Activated CD4-positive, alpha-beta memory T cell treated with anti-CD3 and anti-CD28 coated beads for 36 hours (primary cell): ENCODE data around the gene EXD3. TPM values are rescaled to one million over a fixed set of nuclear protein-coding genes. Genes with fewer than 3 reads are reported as not detected.

ENCODE experiments used
- CTCF ChIA-PET: fragments of 350-600 bp; sonication (Branson Sonifier 250); formaldehyde crosslinking; loops from one replicate; lab custom pipeline; 2021; ENCODE audit warnings: antibody characterized with exemption, inconsistent platforms; lab: Charles Lee
- POLR2A ChIA-PET: fragments of 350-600 bp; sonication (Branson Sonifier 250); formaldehyde crosslinking; loops from one replicate; lab custom pipeline; 2021; ENCODE audit warnings: antibody characterized with exemption; lab: Charles Lee
- DNase-seq: peaks from one replicate; pipeline ENCODE4 v3.0.0-alpha.2; 2020
- H3K27ac Mint-ChIP-seq: one replicate; pipeline ENCODE4 v1.8.0; 2021; ENCODE audit warnings: mixed read lengths
- H3K27me3 Mint-ChIP-seq: one replicate; pipeline ENCODE4 v1.8.0; 2021; ENCODE audit warnings: mixed read lengths
- H3K36me3 Mint-ChIP-seq: one replicate; pipeline ENCODE4 v1.8.0; 2021; ENCODE audit warnings: mixed read lengths
- H3K4me1 Mint-ChIP-seq: one replicate; pipeline ENCODE4 v1.8.0; 2021; ENCODE audit warnings: low read depth, mixed read lengths
- H3K4me3 Mint-ChIP-seq: one replicate; pipeline ENCODE4 v1.8.0; 2021; ENCODE audit warnings: mild to moderate bottlenecking, mixed read lengths
- H3K9me3 Mint-ChIP-seq: one replicate; pipeline ENCODE4 v1.8.0; 2021; ENCODE audit warnings: mixed read lengths
- intact Hi-C: fragments of 100-400 bp; cut with micrococcal nuclease; formaldehyde crosslinking; loops from one replicate; pipeline ENCODE4 v1.15.1; 2023
- total RNA-seq, 2 experiments: library from RNA; stranded (reverse); gene quantifications; one replicate each; pipeline ENCODE4 v1.2.3, GENCODE V29; 2021

EXD3 gene
- total RNA-seq, 2 experiments from 2014 or later: 13.5 to 13.6 TPM

DNA sequence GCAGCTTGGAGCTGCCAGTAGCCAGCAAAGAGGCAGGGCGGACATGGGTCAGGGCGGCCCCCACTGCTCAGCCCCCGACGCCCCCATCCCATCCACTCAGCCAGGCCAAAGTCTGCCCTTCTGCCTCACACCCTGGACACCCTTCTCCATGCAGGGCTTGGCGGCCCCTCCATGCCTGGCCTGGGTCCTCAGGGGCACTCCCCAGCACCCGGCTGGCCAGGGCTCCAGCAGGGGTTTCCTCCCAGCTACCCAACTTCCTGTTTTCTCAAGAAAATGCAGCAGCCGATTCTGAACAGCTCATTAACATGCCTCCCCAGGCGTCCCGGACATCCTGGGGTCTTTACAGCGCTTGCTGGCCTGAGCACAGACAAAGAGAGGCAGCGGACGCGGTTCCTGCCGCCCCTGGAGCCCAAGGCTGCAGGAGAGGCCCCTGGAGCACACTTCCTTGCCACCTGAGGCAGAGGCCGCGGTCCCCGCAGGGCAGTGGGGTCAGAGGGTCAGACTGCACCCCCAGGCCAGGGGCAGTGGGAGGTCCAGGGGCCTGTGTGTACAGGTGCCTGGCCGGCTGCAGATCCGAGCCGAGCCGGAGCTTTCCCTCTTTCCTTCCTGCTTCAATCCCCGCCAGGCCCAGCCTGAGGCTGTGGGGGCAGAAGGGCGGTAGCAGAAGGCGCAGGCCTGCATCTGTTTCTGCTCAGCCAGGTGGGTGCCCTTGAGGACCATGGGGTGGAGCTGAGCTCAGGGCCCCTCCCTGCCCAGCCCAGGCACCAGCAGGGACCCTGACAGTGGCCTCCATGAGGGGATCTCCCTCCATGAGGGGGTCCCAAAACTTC, 102.2 kb downstream of the EXD3 start:
- DNase-seq: peak; percentile 27
- H3K27ac Mint-ChIP-seq: no peak overlapping the region
- H3K4me3 Mint-ChIP-seq: no peak overlapping the region
- peaks cover 5% of the 10 kb centered on the region for H3K4me1 Mint-ChIP-seq
- H3K27me3 Mint-ChIP-seq: peaks cover 16% of the 10 kb centered on the region
- intact Hi-C loops: no loop called here
- ChIA-PET POLR2A (interaction anchor here (1.3 kb wide), 1 partner anchor 17 kb away, joined by 3 read pairs; no protein-coding TSS in a partner anchor), CTCF (interaction anchor here (1.4 kb wide), 1 partner anchor 19 kb away, joined by 5 read pairs; the partner anchor contains the start of gene NRARP)
- no peaks in the 10 kb centered on the region for H3K36me3 Mint-ChIP-seq
- no peaks in the 10 kb centered on the region for H3K9me3 Mint-ChIP-seq

GRCh38 chr9:137319739-137320551, 103.0 kb downstream of the EXD3 start:
- POLR2A ChIA-PET: interaction anchor here (1.0 to 1.3 kb wide), 2 partner anchors 16 to 18 kb away, joined by 3 to 4 read pairs; partner anchors contain the start of gene NRARP
- Mint-ChIP-seq H3K27ac (no peak overlapping the region), H3K9me3 (no peaks in the 10 kb centered on the region), H3K36me3 (no peaks in the 10 kb centered on the region), H3K4me1 (peaks cover 5% of the 10 kb centered on the region), H3K4me3 (no peak overlapping the region), H3K27me3 (peaks cover 11% of the 10 kb centered on the region)
- CTCF ChIA-PET: interaction anchor here (1.4 kb wide), 1 partner anchor 18 kb away, joined by 5 read pairs; the partner anchor contains the start of gene NRARP
- intact Hi-C loops: no loop called here
- DNase-seq: no peak

DNA sequence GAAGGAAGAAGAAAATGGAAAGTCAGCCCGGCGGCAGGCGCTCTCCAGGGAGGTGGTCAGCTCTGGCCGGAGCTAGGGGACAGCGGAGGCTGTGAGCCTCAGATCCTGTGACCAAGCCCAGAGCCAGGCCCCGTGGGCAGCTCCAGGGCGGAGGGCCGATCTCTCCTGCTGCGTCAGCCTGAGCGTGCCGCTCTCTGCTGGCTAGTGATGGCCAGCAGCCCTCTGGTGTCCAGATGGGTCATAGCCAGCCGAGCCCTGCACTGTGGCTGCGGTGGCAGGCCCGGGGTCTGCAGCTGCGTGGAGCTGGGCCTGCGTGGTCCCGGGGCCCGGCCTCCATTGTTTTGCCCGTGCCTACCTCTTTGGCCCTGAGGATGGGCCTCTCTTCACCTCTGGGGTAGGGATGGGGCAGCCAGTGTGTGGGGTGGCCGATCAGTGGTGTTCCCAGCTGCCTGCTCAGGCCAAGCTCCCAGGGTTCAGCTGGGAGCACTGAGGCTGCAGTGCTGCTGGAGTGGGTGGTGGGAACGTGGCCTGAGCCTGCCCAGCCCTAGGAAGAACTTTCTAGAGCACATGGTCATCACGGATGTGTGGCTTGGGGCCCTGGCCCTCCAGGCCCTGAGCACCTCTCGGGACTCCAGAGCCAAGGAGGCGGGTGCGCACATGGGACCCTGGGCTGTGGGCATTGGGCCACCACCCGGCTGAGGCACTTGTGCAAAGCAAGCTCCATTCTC, 103.8 kb downstream of the EXD3 start:
- ChIA-PET POLR2A (interaction anchor here (1.0 to 1.3 kb wide), 2 partner anchors 15 to 17 kb away, joined by 3 to 4 read pairs; partner anchors contain the start of gene NRARP), CTCF (interaction anchor here (1.7 kb wide), 1 partner anchor 17 kb away, joined by 5 read pairs; the partner anchor contains the start of gene NRARP)
- Mint-ChIP-seq H3K4me3 (no peak overlapping the region), H3K9me3 (no peaks in the 10 kb centered on the region), H3K27ac (no peak overlapping the region), H3K4me1 (peaks cover 5% of the 10 kb centered on the region), H3K36me3 (no peaks in the 10 kb centered on the region), H3K27me3 (peaks cover 7% of the 10 kb centered on the region)
- DNase-seq: no peak
- intact Hi-C loops: no loop called here

DNA sequence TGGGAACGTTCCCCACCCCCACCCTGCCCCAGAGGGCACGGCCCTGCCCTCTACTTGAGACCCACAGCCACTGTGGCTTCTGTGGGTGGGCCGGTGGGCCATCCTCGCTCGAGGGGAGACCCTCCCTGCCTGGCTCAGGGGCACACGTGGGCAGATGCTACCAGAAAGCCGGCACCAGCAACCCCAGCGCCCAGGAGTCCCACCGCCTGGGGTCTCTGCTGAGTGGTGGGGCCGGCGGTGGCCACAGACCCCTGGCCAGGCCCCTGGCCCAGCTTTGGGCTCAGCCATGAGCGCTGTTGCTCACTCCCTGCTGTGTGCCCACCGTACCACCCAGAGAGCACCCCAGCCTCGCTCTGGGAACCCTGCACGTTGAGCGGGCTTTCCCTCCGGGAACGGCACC, 104.4 kb downstream of the EXD3 start:
- no peak overlapping the region for H3K4me3 Mint-ChIP-seq
- no peak for DNase-seq
- POLR2A ChIA-PET: interaction anchor here (1.0 kb wide), 1 partner anchor 16 kb away, joined by 4 read pairs; the partner anchor contains the start of gene NRARP

DNA sequence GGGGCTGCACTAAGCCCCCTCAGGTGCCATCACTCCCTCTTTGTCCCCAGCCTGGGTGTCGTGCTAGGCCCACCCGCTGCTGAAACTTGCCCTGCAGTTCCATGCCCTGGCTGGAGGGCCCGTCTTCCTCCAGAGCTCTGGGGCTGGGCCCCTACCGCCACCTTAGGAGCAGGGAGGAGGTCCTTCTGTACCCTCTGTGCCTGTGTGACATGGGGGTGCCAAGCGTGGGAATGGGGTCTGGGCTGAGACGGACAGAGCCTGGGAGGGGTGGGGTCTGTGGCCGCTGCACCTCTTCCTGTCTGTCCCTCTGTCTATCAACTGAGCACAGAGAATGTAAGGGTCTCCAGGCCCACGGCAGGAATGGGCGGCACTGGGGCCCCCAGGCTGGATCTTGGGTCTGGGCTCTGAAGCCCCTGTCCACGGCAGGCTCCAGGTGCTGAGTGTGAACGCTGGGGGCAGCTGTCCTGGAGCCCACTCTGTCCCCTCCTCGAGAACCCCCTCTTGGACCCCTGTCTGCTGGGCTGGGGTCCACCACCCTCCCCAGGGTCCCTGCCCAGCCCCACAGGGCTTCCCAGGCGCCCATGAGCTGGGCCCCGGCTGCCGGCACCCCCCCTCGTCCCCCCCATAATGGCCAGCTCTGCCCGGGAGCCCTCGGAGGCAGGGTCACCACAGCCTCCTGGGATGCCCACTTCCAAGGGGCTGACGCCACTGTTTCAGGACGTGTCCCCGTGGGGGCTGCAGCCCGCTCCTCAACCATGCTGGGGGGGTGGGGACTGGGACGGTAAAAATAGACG, 105.0 kb downstream of the EXD3 start:
- H3K9me3 Mint-ChIP-seq: no peaks in the 10 kb centered on the region
- H3K27me3 Mint-ChIP-seq: peaks cover 9% of the 10 kb centered on the region
- no peaks in the 10 kb centered on the region for H3K36me3 Mint-ChIP-seq
- H3K4me3 Mint-ChIP-seq: no peak overlapping the region
- POLR2A ChIA-PET: no interaction called here
- CTCF ChIA-PET: interaction anchor here (1.7 kb wide), 1 partner anchor 16 kb away, joined by 5 read pairs; the partner anchor contains the start of gene NRARP
- intact Hi-C loops: no loop called here
- no peak for DNase-seq
- H3K27ac Mint-ChIP-seq: no peak overlapping the region
- H3K4me1 Mint-ChIP-seq: peaks cover 5% of the 10 kb centered on the region

More for the DNA sequence above, 104.4 kb downstream of the EXD3 start:
- H3K36me3 Mint-ChIP-seq: no peaks in the 10 kb centered on the region
- peaks cover 8% of the 10 kb centered on the region for H3K27me3 Mint-ChIP-seq
- intact Hi-C loops: no loop called here
- H3K27ac Mint-ChIP-seq: no peak overlapping the region
- CTCF ChIA-PET: interaction anchor here (1.7 kb wide), 1 partner anchor 16 kb away, joined by 5 read pairs; the partner anchor contains the start of gene NRARP
- peaks cover 5% of the 10 kb centered on the region for H3K4me1 Mint-ChIP-seq
- H3K9me3 Mint-ChIP-seq: no peaks in the 10 kb centered on the region

DNA sequence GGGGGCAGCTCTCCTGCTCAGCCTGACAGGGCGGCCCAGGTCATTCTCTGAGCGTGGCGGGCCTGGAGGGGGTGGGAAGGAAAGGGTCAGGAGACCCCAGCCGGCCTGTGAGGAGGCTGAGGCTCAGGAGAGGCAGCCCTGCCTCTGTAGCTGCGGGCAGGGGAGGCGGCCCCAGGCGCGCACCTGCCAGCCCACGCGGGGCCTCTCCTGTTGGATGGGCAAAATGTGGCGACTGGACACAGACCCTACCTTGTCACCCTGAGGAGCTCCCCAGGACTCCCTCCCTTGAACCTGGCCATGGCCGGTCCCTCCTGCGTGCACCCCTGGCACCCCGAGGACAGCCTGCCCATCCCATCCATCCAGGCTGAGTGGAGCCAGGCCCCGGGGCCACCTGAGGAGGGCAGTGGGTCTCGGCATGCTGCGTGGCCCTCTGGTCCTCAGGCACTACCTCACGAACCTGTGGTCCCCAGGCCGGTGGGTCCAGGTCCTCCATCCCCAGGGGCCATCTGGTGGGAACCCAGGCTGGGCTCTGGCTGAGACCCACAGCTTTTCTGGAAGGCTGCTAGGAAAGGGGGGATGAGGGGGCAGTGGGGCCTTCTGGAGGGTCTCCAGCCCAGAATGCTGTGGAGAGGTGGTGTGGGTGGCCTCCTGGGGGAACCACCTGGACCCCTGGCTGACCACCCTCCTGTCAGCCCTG, 105.8 kb downstream of the EXD3 start:
- intact Hi-C loops: no loop called here
- CTCF ChIA-PET: interaction anchor here (1.0 kb wide), 1 partner anchor 13 kb away, joined by 3 read pairs; no protein-coding TSS in a partner anchor
- peaks cover 5% of the 10 kb centered on the region for H3K4me1 Mint-ChIP-seq
- POLR2A ChIA-PET: no interaction called here
- no peak for DNase-seq
- H3K36me3 Mint-ChIP-seq: no peaks in the 10 kb centered on the region
- H3K27me3 Mint-ChIP-seq: peaks cover 8% of the 10 kb centered on the region
- no peaks in the 10 kb centered on the region for H3K9me3 Mint-ChIP-seq
- no peak overlapping the region for H3K4me3 Mint-ChIP-seq
- no peak overlapping the region for H3K27ac Mint-ChIP-seq

GRCh38 chr9:137316012-137316981, 106.7 kb downstream of the EXD3 start:
- DNase-seq: peak; percentile 15
- Mint-ChIP-seq H3K27ac (no peak overlapping the region), H3K4me1 (peaks cover 5% of the 10 kb centered on the region), H3K27me3 (peaks cover 5% of the 10 kb centered on the region), H3K4me3 (no peak overlapping the region), H3K9me3 (no peaks in the 10 kb centered on the region), H3K36me3 (no peaks in the 10 kb centered on the region)
- ChIA-PET POLR2A (no interaction called here), CTCF (interaction anchor here (1.0 kb wide), 1 partner anchor 13 kb away, joined by 3 read pairs; no protein-coding TSS in a partner anchor)
- intact Hi-C loops: no loop called here

GRCh38 chr9:137315581-137316011, 107.4 kb downstream of the EXD3 start:
- H3K4me3 Mint-ChIP-seq: no peak overlapping the region
- H3K4me1 Mint-ChIP-seq: peaks cover 3% of the 10 kb centered on the region
- ChIA-PET POLR2A (no interaction called here), CTCF (no interaction called here)
- intact Hi-C loops: no loop called here
- H3K27ac Mint-ChIP-seq: no peak overlapping the region
- no peaks in the 10 kb centered on the region for H3K36me3 Mint-ChIP-seq
- peaks cover 5% of the 10 kb centered on the region for H3K27me3 Mint-ChIP-seq
- no peak for DNase-seq
- no peaks in the 10 kb centered on the region for H3K9me3 Mint-ChIP-seq

DNA sequence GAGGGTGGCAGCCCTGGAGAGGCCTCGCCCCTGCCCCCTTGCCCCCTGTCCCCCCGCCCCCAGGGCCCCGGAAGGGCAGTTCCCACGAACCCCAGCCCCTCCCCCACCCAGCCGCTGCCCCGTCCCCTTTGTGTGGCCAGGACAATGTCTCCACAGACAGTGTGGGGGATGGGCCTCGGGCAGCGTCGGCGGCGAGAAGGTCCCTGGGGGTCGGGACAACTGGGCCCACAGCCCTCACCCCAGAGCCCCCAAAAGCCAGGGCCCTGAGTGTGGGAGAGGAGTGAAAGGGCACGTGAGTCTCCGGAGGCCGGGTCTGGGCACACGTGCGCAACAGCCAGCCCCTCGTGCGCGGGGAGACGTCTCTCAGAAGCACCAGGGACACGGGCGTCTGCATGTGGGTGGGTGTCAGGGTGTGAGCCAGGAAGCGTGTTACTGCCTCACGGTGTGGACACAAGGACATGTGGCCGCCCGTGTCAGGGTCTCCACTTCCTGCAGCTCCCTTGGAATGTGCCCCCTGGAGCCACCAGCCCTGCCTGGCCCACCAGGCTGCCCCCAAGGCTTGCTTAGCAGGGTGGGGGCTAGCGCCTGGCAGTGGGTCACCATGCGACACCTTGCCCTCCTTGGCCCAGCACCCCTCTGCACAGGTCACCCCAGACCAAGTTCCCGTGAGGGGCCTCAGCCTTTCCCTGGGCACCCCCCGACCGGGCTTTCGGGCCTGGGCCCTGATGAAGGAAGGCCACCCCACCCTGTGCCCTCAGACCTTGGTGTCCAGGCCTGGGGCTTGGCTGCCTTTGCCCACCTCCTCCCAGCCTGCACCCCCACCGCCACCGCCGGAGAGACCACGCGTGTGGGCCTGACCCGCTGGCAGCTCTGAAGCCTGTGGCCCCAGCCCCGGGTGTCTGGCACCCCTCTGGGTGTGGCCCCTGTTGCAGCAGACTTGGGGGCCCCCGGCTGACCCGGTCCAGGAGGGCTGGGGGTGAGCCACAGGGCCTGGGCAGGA, 108.1 kb downstream of the EXD3 start:
- no peak overlapping the region for H3K4me3 Mint-ChIP-seq
- DNase-seq: no peak
- no peaks in the 10 kb centered on the region for H3K9me3 Mint-ChIP-seq
- CTCF ChIA-PET: no interaction called here
- POLR2A ChIA-PET: no interaction called here
- H3K4me1 Mint-ChIP-seq: no peaks in the 10 kb centered on the region
- H3K36me3 Mint-ChIP-seq: no peaks in the 10 kb centered on the region
- H3K27ac Mint-ChIP-seq: no peak overlapping the region
- intact Hi-C loops: no loop called here
- H3K27me3 Mint-ChIP-seq: peaks cover 5% of the 10 kb centered on the region
